ENCODE results near the gene GEMIN5.

DNA sequence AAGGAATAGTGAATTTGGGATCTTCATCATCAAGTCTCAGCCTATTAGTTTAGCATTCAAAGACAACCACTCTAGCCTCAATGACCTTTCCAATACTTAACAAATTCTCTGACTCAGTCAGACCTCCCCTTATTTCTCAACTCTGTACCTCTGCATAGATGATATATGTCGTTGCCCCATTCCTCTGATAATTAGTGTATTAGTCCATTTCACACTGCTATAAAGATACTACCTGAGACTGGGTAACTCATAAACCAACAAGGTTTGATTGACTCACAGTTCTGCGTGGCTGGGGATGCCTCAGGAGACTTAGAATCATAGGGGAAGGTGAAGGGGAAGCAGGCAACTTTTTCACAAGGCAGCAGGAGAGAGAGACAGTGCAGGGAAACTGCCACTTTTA, 11.8 kb upstream of the GEMIN5 start:
- TF ChIP-seq, protein P1, sequence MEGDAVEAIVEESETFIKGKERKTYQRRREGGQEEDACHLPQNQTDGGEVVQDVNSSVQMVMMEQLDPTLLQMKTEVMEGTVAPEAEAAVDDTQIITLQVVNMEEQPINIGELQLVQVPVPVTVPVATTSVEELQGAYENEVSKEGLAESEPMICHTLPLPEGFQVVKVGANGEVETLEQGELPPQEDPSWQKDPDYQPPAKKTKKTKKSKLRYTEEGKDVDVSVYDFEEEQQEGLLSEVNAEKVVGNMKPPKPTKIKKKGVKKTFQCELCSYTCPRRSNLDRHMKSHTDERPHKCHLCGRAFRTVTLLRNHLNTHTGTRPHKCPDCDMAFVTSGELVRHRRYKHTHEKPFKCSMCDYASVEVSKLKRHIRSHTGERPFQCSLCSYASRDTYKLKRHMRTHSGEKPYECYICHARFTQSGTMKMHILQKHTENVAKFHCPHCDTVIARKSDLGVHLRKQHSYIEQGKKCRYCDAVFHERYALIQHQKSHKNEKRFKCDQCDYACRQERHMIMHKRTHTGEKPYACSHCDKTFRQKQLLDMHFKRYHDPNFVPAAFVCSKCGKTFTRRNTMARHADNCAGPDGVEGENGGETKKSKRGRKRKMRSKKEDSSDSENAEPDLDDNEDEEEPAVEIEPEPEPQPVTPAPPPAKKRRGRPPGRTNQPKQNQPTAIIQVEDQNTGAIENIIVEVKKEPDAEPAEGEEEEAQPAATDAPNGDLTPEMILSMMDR (IDR thresholded peaks at IDR 0.05): no peak
- no peak for TF ChIP-seq POLR2A (IDR thresholded peaks at IDR 0.05)
- TF ChIP-seq POLR2AphosphoS5 (IDR thresholded peaks at IDR 0.05): no peak
